WTC11 (cell line): ENCODE measurements around the gene AGPAT4. TPM values are rescaled to one million over a fixed set of nuclear protein-coding genes. Genes with fewer than 3 reads are reported as not detected.

ENCODE experiments used
- ATAC-seq: fragments of 200-7000 bp; cut with Tn5 transposase; 2 replicates; pipeline ENCODE4 v1.10.0; 2021; ENCODE audit warnings: mild to moderate bottlenecking, moderate library complexity
- CTCF ChIA-PET: fragments of 300-600 bp; sonication (Branson Sonifier 250); formaldehyde crosslinking; loops from one replicate; lab custom pipeline; 2021; ENCODE audit warnings: antibody characterized with exemption; lab: Charles Lee
- POLR2A ChIA-PET: fragments of 350-600 bp; sonication (Branson Sonifier 250); formaldehyde crosslinking; loops from one replicate; lab custom pipeline; 2021; ENCODE audit warnings: antibody characterized with exemption; lab: Charles Lee
- DNase-seq: peaks from one replicate; pipeline ENCODE4 v3.0.0; 2021; ENCODE audit warnings: low spot score
- H3K27ac Mint-ChIP-seq: 2 replicates; pipeline ENCODE4 v1.8.0; 2021; ENCODE audit warnings: mixed read lengths
- H3K27me3 Mint-ChIP-seq: 2 replicates; pipeline ENCODE4 v1.8.0; 2021; ENCODE audit warnings: low read depth, mild to moderate bottlenecking, moderate library complexity, mixed read lengths
- H3K36me3 Mint-ChIP-seq: 2 replicates; pipeline ENCODE4 v1.8.0; 2021; ENCODE audit warnings: mixed read lengths
- H3K4me1 Mint-ChIP-seq: 2 replicates; pipeline ENCODE4 v1.8.0; 2022; ENCODE audit warnings: mixed read lengths
- H3K4me3 Mint-ChIP-seq: 2 replicates; pipeline ENCODE4 v1.8.0; 2021; ENCODE audit warnings: mild to moderate bottlenecking, moderate library complexity, mixed read lengths
- H3K9me3 Mint-ChIP-seq: 2 replicates; pipeline ENCODE4 v1.8.0; 2021; ENCODE audit warnings: mixed read lengths
- AFF4 ChIP-seq: sonication (generic); formaldehyde crosslinking; IDR thresholded peaks from 2 replicates; pipeline ENCODE4 v1.8.1; 2023; ENCODE audit warnings: mild to moderate bottlenecking, missing genetic modification reagents, borderline replicate concordance
- ATF6 ChIP-seq: sonication (generic); formaldehyde crosslinking; IDR thresholded peaks from 2 replicates; pipeline ENCODE4 v1.8.1; 2023; ENCODE audit warnings: mild to moderate bottlenecking, missing genetic modification reagents
- CBFB ChIP-seq: sonication (generic); formaldehyde crosslinking; IDR thresholded peaks from 2 replicates; pipeline ENCODE4 v1.8.1; 2022; ENCODE audit warnings: mild to moderate bottlenecking, low read depth, missing genetic modification reagents
- CDX4 ChIP-seq: fragments of 250-450 bp; sonication (Bioruptor Pico); IDR thresholded peaks from 2 replicates; pipeline ENCODE4 v1.9.0; 2021; ENCODE audit warnings: moderate library complexity, mild to moderate bottlenecking, inconsistent platforms, borderline replicate concordance
- CREM ChIP-seq: sonication (generic); formaldehyde crosslinking; IDR thresholded peaks from 2 replicates; pipeline ENCODE4 v1.8.1; 2022; ENCODE audit warnings: mild to moderate bottlenecking, missing genetic modification reagents, moderate library complexity
- ERG ChIP-seq: fragments of 250-450 bp; sonication (Bioruptor Pico); IDR thresholded peaks from 2 replicates; pipeline ENCODE4 v1.8.0; 2021; ENCODE audit warnings: mild to moderate bottlenecking
- GRHL2 ChIP-seq: fragments of 250-450 bp; sonication (Bioruptor Pico); IDR thresholded peaks from 2 replicates; pipeline ENCODE4 v1.8.0; 2022; ENCODE audit warnings: mild to moderate bottlenecking, moderate library complexity; ENCODE audit not compliant: insufficient replicate concordance, severe bottlenecking
- HMGXB4 ChIP-seq: sonication (generic); formaldehyde crosslinking; IDR thresholded peaks from 2 replicates; pipeline ENCODE4 v1.8.1; 2023; ENCODE audit warnings: mild to moderate bottlenecking, moderate library complexity, missing genetic modification reagents
- JAZF1 ChIP-seq: fragments of 250-450 bp; sonication (Bioruptor Pico); IDR thresholded peaks from 2 replicates; pipeline ENCODE4 v1.9.0; 2021; ENCODE audit warnings: moderate library complexity, mild to moderate bottlenecking, inconsistent platforms
- MYBL2 ChIP-seq: sonication (generic); formaldehyde crosslinking; IDR thresholded peaks from 2 replicates; pipeline ENCODE4 v1.8.1; 2023; ENCODE audit warnings: mild to moderate bottlenecking, moderate library complexity, missing genetic modification reagents
- NR1H2 ChIP-seq: sonication (generic); formaldehyde crosslinking; IDR thresholded peaks from 2 replicates; pipeline ENCODE4 v1.9.0; 2021; ENCODE audit warnings: mild to moderate bottlenecking, moderate library complexity, missing genetic modification reagents
- PRRX2 ChIP-seq: fragments of 250-450 bp; sonication (Bioruptor Pico); IDR thresholded peaks from 2 replicates; pipeline ENCODE4 v1.8.0; 2021; ENCODE audit warnings: mild to moderate bottlenecking
- RELA ChIP-seq: sonication (generic); formaldehyde crosslinking; IDR thresholded peaks from 2 replicates; pipeline ENCODE4 v1.8.1; 2022; ENCODE audit warnings: missing genetic modification reagents, mild to moderate bottlenecking, borderline replicate concordance
- SP1 ChIP-seq: sonication (generic); formaldehyde crosslinking; conservative IDR thresholded peaks from 2 replicates; pipeline ENCODE4 v1.8.1; 2022; ENCODE audit warnings: missing genetic modification reagents
- ZNF423 ChIP-seq: fragments of 250-450 bp; sonication (Bioruptor Pico); IDR thresholded peaks from 2 replicates; pipeline ENCODE4 v2.1.2; 2022; ENCODE audit warnings: mild to moderate bottlenecking, moderate library complexity
- ZNF425 ChIP-seq: fragments of 250-450 bp; sonication (Bioruptor Pico); conservative IDR thresholded peaks from 2 replicates; pipeline ENCODE4 v1.9.0; 2021; ENCODE audit warnings: mild to moderate bottlenecking
- ZNF671 ChIP-seq: fragments of 250-450 bp; sonication (Bioruptor Pico); IDR thresholded peaks from 2 replicates; pipeline ENCODE4 v1.8.0; 2021; ENCODE audit warnings: mild to moderate bottlenecking
- total RNA-seq: library from RNA; stranded (reverse); gene quantifications from 3 replicates; pipeline ENCODE4 v1.2.3, GENCODE V29; 2021

The AGPAT4 gene
- total RNA-seq, 1 experiment from 2014 or later: 19.7 TPM

- Mint-ChIP-seq H3K27ac (no peak overlapping the region), H3K4me3 (no peak overlapping the region), H3K36me3 (peaks cover 44% of the 10 kb centered on the region), H3K27me3 (no peaks in the 10 kb centered on the region; the same call in none of the 2 replicates), H3K9me3 (peaks cover 59% of the 10 kb centered on the region), H3K4me1 (peaks cover 13% of the 10 kb centered on the region)
- POLR2A ChIA-PET: no interaction called here
- no peak for TF ChIP-seq MYBL2 (CRISPR knock-in tag)
- no peak for TF ChIP-seq RELA (CRISPR knock-in tag)
- no peak for TF ChIP-seq CREM (CRISPR knock-in tag)
- TF ChIP-seq JAZF1 (CRISPR knock-in tag): no peak
- no peak for TF ChIP-seq GRHL2 (CRISPR knock-in tag)
- no peak for TF ChIP-seq ATF6
- no peak for TF ChIP-seq CBFB (CRISPR knock-in tag)
- TF ChIP-seq AFF4 (CRISPR knock-in tag): no peak
- no peak for TF ChIP-seq SP1 (CRISPR knock-in tag)
- TF ChIP-seq ZNF425 (CRISPR knock-in tag): no peak
- TF ChIP-seq PRRX2: no peak
- no peak for TF ChIP-seq NR1H2 (CRISPR knock-in tag)
- TF ChIP-seq HMGXB4 (CRISPR knock-in tag): no peak
- DNase-seq (no peak), ATAC-seq (no peak)
- CTCF ChIA-PET: no interaction called here
Measured at GRCh38 chr6:161299726-161300125, 25.9 kb upstream of the AGPAT4 start.

- peaks cover 42% of the 10 kb centered on the region for H3K4me1 Mint-ChIP-seq
- peaks cover 52% of the 10 kb centered on the region for H3K9me3 Mint-ChIP-seq
- H3K4me3 Mint-ChIP-seq: no peak overlapping the region
- no peak for DNase-seq
- POLR2A ChIA-PET: no interaction called here
- H3K27ac Mint-ChIP-seq: no peak overlapping the region
- CTCF ChIA-PET: no interaction called here
- peaks cover 48% of the 10 kb centered on the region for H3K36me3 Mint-ChIP-seq
- peaks cover 9% of the 10 kb centered on the region for H3K27me3 Mint-ChIP-seq
- TF ChIP-seq ZNF425 (CRISPR knock-in tag): no peak
- TF ChIP-seq ATF6: no peak
- TF ChIP-seq ERG (CRISPR knock-in tag): no peak
- no peak for TF ChIP-seq ZNF671 (CRISPR knock-in tag)
- TF ChIP-seq ZNF423 (CRISPR knock-in tag): no peak
- no peak for TF ChIP-seq CDX4 (CRISPR knock-in tag)
- no peak for TF ChIP-seq MYBL2 (CRISPR knock-in tag)
- TF ChIP-seq, all 79 proteins: peak for 0
- ATAC-seq: no peak
Measured at GRCh38 chr6:161295784-161296183, 21.9 kb upstream of the AGPAT4 start.
